ENCODE data around the gene PCTP.
A peak's percentile ranks its signal among the peaks of the same experiment; 100 is the strongest.

The PCTP gene

DNA sequence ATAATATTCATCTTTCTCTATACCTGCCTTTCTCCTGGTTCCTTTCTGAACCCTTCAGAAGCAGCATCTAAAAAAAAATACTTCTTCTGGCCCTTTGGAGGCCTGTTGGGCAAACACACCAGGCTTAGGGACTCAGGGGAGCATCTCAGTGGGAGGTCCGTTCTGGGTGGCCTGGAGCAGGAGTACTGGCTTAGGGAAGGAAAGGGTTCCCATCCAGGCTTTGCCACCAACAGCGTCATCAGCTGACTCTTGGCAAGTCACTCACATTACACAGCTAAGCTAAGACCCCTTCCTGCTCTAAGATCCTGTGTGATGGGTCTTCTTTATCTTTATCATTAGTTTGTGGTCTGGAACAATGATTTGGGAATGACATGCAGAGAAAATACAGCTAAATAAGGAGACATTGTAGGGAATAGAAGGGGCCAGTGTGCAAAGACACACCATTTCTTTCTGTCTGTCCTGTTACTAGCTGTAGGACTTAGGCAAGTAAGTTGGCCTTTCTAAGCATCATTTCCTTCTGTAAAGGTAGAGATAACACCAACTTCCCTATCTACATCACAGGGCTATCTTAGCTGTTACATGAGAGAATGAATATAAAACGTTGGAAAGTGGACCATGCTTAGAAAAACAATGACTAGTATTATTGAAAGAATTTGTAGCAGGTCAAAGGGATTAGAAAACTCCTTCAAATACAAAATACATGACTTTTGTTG lies 9.9 kb downstream of the PCTP start:
- no peak for DNase-seq

DNA sequence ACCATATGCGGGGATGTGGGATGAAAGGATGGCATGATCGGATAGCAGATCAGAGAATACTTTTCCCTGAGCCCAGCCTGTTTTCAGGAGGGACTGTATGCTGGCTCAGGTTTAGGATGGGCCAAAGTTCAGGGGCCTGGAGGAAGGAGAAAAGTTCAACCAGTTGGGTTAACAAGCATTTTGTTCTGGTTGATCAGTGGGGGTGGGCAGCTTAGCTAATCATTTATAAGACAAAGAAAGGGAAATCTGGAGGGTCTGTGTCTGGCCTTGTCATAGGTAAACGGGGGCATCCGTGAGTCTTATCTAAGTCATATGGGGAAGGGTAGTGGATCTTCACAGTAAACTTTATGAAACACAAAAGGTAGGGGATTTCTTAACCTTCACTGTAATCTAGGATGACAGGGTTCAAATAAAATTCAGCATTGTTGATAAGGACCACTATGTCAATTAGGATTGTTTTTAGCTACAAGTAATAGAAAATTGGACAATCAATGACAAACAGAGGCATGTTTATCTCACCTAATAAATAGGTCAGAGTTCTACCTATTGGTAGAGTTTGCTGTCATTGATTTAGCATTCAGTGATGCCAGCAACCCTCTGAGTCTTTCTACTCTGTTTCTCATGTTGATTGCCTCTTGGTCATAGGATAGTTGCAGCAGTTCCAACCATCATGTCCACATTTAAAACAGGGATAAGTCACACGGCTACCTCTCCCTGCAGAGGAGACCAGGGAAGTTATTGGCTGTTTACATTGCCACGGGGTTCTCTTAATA lies 11.4 kb downstream of the PCTP start:
- no peak for DNase-seq

DNA sequence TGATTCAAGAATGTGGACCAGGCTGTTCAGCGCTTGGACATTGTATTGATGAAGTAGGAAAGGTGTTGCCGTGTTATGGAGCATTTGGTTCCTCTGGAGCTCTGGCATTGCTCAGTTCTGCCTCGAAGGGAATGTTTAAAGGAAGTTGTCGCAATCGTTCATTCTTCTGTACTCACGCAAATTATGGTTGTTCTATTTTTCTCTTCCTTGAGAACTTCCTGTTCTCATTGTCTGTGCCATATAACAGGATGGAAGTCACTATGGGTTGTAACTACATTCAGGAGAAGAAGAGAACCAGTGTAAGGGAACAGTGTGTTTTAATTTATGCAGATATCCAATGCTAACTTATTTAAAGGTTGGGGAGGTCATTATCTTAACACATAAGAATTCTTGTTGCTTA lies 13.0 kb downstream of the PCTP start:
- peak; percentile 53 to 54 for DNase-seq

DNA sequence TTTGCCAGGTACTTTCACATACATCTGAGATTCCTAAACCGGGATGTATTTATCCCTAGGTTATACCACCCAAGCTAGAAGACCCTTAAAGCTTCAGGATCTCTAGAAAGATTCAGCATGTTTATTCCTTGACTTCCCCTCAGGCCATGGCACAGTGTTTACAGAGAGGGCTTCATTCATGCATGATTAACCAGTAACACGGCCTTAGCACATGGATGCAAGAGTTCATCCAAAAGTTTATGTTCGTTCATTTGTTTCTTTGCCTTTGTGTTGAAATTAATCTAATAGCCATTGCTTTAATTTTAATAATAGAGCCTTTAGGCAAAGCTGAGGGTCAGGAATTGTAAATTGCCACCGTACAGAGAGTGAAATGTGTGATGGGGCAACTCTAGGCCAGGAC lies 13.8 kb downstream of the PCTP start:
- no peak for DNase-seq

DNA sequence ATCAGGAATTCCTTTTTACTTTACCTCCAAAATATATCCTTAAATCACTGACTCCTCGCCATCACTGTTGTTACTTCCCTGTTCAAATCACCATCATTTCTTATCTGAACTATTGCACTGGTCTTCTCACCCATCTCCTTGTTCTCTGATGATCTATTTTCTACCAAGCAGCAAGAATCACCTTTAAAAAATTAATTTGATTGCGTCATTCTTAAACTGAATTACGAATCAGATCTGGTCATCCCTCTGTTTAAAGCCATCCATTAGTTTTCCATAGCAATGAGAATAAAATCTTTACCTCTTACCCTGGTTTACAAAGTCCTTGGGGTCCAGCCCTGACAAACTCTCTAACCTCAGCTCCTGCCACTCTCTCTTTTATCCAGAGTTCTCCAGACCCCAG lies 14.6 kb downstream of the PCTP start:
- DNase-seq: no peak

DNA sequence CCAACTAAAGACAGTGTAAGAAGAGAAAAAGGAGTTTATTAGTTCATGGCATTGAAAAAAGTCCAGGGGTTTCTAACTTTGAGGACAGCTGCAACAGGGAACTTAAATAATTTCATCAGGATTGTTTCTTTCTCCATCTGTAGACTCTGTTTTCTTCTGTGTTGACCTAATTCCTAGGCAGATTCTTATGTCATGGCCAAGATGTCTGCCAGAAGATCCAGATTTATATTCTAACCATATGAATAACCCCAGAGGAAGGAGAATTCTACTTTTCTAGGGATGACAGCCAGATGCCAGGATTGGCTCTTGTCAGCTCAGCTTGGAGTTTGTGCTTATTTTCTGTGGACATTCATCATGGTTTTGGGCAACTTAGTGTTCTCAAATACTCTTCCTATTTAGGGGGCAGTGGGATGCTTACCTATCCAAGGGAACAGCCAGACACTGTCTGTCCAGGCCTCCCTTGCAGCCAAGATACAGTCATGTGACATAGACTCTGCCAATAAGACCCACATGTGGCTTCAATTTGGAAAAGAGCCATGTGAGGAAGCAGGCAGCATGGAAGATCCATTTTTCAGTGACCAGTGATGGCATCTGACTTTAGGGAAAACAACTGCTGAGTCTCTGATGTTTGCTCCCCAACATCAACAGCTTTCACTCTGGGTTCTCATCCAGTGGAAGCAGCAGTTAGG lies 18.2 kb downstream of the PCTP start:
- DNase-seq: no peak

DNA sequence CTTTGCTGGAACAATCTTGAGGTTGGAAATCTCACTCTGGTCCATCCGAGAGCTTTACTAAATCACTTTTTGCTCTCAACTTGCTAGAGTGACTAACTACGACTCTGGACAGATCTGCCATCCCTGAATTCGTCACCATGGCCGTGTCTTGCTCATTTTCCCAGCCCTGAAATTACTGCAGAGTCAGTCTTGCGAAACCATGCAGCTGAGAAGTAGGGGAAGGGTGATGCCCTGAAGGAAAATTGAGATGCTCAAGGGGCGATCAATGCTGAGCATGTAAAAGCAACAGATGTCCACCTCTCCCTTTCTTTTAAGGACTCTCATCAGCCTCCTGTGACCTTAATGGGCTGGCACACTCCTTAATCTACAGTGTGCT lies 18.8 kb downstream of the PCTP start:
- DNase-seq: peak; percentile 35 to 40

DNA sequence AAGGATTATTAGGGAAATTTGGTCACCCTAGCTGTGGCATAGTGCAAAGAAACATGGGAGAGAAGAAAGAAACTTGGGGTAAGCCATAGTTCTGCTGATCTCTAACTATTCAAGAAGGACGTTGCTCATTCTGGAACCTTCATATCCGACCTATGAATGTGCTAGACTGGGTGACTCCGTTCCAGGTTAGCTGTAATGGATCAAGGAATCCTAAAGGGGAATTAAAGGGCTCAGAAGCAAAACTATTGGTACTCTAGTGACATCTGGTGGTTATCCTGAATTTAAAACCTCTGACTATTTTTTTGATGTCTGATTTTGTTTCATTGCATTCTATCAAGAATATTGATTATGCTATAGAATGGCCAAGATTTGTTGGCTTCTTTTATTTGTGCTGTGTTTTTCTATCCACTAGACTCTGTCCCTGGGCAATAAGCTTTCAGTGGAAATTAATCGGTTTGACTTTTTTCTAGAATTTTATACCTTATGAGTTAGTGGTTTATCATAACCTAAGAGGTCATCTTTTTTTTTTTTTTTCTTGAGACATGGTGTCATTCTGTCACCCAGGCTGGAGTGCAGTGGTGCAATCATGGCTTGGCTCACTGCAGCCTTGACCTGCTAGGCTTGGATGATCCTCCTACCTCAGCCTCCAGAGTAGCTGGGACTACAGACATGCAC lies 19.5 kb downstream of the PCTP start:
- DNase-seq: peak; percentile 23 to 61

DNA sequence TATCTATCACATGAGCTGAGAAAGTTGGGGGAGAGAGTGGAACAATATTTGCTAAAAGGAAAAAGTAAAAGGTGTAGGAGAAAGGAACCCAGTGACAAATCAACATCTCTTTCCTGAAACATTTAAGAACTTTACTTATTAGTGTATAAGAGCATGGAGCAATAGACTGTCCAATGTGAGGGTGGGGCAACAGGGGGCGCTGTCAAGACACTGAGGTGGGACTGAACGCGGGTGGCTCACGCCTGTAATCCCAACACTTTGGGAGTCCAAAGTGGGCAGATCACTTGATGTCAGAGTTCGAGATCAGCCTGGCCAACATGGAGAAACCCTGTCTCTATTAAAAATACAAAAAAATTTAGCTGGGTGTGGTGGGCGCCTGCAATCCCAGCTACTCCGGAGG lies 21.2 kb downstream of the PCTP start:
- no peak for DNase-seq

DNA sequence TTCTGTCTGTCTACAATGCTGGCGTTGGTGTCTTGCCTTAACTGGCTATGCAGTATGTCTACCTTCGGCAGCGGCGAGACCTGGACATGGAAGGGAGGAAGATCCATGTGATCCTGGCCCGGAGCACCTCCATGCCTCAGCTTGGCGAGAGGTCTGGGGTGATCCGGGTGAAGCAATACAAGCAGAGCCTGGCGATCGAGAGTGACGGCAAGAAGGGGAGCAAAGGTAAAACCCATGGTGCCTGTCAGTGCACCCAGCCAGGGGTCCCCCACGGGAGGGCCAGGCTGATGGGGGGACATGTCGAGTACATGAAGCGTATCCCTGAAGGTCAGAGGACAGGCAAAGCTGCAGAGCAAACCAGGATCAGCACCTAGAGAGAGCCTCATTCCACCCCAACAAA lies 22.8 kb downstream of the PCTP start:
- DNase-seq: no peak

DNA sequence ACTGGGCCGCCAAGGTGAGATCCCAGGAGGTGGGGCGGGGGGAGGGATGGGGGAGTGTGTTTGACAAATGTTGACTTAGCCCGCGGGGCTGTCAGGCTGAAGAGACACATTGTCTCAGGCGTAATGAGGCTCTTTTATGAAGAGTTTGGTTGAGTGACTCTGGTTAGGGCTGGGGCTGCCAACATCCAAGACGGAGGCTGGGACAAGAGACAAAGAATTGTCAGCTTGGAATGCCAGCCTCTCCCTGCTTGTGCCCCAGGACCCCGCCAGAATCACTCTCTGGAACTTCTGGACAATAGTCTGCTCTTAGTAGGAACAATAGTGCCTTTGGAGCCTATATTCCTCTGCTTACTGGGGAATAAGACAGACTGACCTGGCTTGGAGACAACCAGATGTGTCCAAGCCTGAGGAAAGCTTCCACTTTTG lies 24.0 kb downstream of the PCTP start:
- no peak for DNase-seq

DNA sequence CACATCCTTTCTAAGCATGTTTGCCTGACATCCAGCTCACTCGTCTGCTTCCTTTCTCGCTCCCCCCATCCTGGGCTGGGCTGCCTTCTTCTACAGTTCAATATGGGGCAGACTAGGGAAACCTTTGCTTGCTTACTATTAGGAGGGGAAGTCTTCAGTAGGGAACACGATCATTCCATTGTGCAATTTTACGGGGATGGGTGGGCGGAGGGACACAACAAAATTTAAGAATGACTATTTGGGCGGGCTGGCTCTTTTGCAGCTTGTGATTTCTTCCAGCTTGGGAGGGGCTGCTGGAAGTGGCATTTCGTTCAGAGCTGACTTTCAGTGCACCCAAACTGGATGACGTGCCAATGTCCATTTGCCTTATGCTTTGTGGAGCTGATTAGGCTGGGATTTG lies 25.4 kb downstream of the PCTP start:
- DNase-seq: peak; percentile 18 to 28

DNA sequence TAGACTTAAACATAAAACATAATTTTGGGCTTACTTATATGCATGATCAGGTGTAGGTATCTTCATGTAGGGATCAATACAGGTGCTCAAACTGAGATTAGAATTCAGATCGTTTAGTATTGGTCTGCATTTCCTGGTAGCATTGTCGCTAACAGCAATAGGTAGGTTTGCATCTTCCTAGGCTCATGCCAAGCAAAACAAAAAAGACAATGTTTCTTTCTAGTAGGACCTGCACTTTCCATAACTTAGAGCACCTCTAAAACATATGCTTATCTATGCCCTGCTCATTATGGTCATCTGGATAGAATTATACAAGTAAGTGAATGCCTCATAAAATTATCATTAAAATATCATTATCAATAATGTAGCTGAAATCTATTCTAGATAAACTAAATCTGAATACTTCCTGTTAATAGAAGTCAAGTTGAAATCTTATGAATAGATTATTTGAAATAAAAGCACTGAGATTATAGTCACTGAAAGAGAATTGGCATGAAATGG lies 26.7 kb downstream of the PCTP start:
- DNase-seq: no peak

DNA sequence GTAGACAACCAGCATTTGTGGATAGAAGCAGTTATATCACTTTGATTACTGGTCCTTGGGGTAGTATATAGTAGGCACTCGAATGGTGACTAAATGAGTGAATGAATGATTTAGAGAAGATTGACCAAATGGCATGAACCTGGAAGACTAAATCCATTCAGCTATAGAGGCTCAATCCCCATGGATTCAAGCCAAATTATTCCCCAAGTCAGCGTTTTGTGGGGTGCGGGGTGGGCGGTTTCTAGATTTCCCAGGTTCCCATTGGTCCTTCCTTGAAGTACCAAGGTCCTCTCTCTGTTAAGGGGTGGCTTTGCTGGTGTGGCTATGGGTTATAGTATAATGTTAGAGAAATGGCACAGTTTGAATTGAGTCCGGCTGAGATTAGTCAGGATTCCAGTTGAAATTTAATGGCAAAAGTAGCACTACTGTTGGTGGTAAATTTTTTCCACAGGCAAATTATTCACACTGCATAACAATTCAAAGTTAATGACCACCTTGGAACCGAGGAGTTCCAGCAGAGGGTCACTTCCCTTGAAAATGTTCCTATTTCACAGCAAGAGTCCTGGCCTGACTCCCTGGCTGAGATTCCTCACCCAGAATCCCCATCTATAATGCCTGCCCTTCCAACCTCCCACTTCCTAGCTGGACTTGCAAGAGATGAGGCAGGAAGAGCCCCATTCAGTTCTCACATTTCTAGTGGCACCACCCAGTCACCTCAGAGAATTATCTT lies 27.7 kb downstream of the PCTP start:
- DNase-seq: no peak

DNA sequence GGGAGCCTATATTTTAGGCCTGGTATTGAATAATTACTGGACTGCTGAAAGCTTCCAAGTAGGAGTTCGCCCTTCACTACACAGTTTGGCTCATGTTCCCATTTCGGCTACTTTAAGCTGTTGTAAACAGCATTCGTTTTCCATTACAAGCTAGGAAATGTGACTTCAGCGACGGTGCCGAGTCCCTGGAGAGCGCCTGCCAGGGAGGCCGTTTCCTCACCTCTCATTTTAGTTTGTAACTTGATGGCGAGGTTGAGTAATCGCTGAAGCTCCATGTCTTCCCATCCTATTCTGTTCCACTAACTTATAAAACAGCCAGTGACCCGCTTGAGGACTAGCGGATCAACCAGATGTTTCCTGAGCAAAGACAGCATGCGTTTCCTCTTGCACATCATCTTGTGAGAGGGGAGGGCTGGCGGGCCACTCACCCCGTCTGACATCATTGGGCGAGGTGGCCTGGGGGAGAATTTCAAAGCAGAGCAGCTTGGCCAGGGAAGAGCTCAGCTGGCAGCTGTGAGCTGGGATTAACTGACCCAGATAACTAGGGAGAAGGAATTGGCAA lies 32.9 kb downstream of the PCTP start:
- DNase-seq: no peak

DNA sequence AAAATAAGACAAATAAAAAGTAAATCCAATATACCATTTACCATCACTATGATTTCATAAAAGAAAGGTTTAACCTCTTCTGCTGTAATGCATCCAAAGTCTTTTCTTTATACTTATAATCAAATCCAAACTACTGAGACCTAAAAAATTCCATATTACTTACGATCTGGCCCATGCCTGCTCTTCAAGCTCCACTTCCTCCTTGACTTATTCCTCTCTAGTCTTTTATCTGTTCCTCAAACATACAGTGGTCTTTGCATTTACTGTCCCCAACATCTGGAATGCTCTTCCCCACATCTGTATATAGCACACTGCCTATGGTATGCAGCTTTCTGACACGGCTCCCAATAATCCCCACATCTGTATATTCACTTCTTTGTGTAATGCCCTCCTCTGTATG lies 33.8 kb downstream of the PCTP start:
- DNase-seq: no peak

DNA sequence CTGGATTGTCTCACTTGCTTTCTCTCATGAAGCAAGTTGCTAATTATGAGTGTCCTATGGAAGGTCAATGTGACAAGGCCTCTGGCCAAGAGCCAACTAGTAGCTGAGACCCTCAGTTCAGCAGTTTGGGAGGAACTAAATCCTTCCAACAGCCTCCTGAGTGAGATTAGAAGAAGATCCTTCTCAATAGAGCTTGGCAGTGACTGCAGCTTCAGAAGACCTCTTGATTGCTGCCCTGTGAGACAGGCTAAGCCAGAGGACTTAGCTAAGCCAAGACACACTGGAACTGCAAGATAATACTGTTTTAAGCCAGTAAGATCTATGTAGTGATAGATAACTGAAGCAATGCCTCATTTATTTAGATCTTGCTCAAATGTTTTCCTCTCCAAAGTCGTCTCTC lies 34.3 kb downstream of the PCTP start:
- DNase-seq: no peak

DNA sequence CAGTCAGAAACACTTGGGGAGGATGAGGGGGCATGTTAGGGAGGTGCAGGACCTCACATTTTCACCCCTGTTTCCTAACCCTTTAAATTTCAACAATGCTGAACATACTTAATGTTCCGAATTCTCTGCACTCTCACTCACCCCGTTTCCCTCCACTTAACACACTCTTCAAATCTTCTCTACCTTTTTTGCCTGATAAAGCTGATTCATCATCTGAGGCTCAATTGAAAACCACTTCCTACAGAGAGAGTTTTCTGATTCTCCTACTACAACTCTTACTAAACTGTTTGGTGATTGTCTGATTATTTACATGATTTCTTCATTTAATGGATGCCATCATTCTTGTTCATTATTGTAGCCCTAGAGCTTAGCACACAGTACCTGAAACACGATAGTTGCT lies 42.4 kb downstream of the PCTP start:
- no peak for DNase-seq

DNA sequence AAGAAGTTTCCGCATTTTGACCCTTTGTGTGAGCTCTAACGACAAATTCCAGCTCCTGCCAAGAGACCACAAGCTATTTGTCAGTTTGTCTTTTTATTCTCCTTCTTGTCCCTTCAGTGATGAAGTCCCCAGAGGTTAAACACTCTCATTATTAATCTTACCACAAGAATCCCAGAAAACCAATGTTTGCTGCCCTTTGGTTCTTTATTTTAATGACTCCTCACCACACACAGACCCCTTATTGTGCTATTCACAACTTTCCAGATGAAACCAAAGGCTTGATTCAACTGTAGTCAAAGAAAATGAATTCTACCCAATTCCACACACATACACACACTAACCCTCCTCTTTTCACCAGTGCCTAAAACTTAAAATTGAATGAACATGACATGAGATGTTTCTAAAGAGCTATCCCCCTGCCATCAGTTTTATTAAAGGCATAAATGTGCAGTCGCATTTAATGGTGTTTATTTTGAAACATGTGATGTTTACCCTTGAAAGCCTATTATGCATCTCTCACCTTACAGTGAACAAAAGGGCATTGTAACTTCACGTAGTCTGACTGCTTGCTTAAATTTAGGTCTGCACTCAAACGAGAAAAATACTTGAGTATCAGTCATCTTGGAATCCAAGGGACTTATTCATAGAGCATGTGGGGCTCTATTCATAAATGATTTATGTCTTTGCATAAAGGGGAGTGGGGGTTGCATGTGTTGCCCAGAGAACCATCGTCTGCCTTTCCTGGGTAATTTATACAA lies 44.1 kb downstream of the PCTP start:
- DNase-seq: no peak

DNA sequence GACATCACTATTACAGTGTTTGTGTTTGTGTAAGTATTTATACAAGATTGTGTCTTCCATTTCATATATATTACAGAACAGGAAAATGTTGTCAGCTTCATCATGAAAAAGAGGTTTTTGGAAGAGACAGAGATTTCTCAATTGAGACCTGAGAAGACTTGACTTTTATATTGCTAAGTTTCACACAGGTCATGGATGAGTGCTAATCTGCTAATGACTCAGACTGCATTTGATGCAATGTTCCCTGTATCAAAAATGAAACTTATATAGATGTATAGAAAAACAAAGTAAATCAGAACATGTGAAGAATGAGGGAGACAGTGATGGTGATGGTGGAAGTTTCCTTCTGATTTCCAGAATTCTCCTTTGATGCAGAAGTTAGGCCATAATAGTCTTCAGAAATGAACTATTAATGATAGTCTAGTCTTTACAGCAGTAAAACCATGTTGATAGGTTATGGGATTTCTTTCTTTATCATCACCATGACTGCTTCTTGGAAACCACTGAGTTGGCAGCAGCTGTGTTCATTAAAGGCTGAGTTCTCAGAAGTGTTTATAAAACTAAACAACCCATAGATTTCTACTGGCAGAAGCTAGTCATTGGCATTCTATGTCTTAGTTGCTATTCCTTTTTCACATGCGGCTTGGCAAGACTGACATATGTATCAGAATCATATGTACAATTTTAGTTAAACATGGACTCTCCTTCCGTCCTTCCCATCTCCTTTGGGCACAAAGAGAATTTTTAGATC lies 56.1 kb downstream of the PCTP start:
- DNase-seq: no peak

DNA sequence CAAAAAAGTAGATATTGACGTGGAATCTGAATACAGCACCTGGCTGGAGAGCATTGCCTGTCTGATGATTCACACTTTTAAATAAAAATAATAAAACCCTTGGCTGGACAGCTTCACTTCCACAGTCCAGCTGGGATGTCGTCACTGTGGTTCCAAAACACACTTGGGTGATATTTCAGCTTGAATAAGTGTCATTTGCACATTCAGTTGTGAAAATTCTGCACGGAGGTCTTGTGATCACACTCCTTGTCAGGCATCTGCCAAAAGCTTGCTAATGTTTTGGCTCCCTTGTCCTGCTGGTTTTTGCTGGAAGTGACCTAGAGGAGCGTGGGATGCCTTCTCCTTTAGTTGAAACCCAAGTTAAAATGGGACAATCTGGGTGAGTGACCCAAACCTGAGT lies 60.7 kb downstream of the PCTP start:
- no peak for DNase-seq

Data from inflammatory macrophage treated with lipopolysaccharide for 1 hour (primary cell).